ENCODE measurements around the gene PCDH8. TPM values are rescaled to one million over a fixed set of nuclear protein-coding genes. Genes with fewer than 3 reads are reported as not detected.

Gene PCDH8
- total RNA-seq, 1 experiment from 2014 or later: not detected

MicroRNAs encoded within 50 kb of the gene (microRNA counts, 767-probe panel; counts per million panel counts)
- not detected for microRNA hsa-miR-759

Small RNA genes lying within 50 kb of the gene (microRNA-seq; reads per million reads assigned to microRNA genes)
- not detected for gene MIR759 (ENCODE audit: borderline number of aligned reads)

Other genes with a start within 250 kb of the PCDH8 start
- 6.2 TPM for gene HNRNPA1L2, start 206.2 kb downstream of the PCDH8 start, total RNA-seq (2021; ENCODE audit: unreplicated experiment)
- gene SUGT1, start 195.8 kb downstream of the PCDH8 start, total RNA-seq (2021; ENCODE audit: unreplicated experiment): 75.6 TPM
- gene CNMD, start 108.8 kb downstream of the PCDH8 start, total RNA-seq (2021; ENCODE audit: unreplicated experiment): not detected
- 0.12 TPM for gene OLFM4, start 180.2 kb upstream of the PCDH8 start, total RNA-seq (2021; ENCODE audit: unreplicated experiment)

All from HCT116 (cell line).